Measurements from ENCODE around the gene TMEM139.

The TMEM139 gene

DNA sequence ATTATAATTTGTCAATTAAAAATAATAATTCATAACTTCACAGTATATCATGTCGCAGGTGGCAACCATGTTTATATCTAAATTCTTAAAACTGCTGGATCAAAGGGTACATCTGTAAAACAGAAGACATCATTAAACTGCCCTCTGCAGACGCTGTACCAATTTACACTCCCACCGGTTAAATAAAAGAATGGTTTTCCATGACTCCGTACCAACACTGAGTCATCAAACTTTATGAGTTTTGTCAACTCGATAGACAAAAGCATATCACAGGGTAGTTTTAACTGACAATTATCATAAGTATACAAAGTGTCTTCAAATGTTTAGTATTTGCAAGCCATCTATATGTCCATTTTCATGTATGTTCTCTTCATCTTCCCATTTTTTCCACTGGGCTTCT is 27.3 kb upstream of the TMEM139 start:
- CTCF ChIA-PET: interaction anchor here (1.2 to 5.3 kb wide), 2 partner anchors 17 to 47 kb away, joined by 3 to 56 read pairs; no protein-coding TSS in a partner anchor
- TF ChIP-seq BCL11A (tag by site-specific recombination; IDR thresholded peaks at IDR 0.05; ENCODE audit: low read depth): no peak
- TF ChIP-seq, protein P1, sequence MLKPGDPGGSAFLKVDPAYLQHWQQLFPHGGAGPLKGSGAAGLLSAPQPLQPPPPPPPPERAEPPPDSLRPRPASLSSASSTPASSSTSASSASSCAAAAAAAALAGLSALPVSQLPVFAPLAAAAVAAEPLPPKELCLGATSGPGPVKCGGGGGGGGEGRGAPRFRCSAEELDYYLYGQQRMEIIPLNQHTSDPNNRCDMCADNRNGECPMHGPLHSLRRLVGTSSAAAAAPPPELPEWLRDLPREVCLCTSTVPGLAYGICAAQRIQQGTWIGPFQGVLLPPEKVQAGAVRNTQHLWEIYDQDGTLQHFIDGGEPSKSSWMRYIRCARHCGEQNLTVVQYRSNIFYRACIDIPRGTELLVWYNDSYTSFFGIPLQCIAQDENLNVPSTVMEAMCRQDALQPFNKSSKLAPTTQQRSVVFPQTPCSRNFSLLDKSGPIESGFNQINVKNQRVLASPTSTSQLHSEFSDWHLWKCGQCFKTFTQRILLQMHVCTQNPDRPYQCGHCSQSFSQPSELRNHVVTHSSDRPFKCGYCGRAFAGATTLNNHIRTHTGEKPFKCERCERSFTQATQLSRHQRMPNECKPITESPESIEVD (tag by site-specific recombination; IDR thresholded peaks at IDR 0.05): peak; percentile 78
- TF ChIP-seq ZNF600 (tag by site-specific recombination; IDR thresholded peaks at IDR 0.05): peak; percentile 40
- peak; percentile 64; the same call in 1 of the 2 replicates for TF ChIP-seq ZNF2 (tag by site-specific recombination; IDR thresholded peaks at IDR 0.05)
- no peak overlapping the region for H3K27ac ChIP-seq (ENCODE audit: extremely low read depth, low read depth, low read length)
- H3K9me3 ChIP-seq (ENCODE audit: control insufficient read depth, insufficient read depth, low read depth, low read length): no peaks in the 10 kb centered on the region
- no peaks in the 10 kb centered on the region for H3K4me1 ChIP-seq (ENCODE audit: control insufficient read depth, insufficient read depth, low read length)
- H3K36me3 ChIP-seq (ENCODE audit: control insufficient read depth in 2 of 2, insufficient read depth in 1 of 2, low read length in 2 of 2): no peaks in the 10 kb centered on the region
- H3K4me3 ChIP-seq (ENCODE audit: low read depth, low read length): no peak overlapping the region
- POLR2A ChIA-PET: no interaction called here

DNA sequence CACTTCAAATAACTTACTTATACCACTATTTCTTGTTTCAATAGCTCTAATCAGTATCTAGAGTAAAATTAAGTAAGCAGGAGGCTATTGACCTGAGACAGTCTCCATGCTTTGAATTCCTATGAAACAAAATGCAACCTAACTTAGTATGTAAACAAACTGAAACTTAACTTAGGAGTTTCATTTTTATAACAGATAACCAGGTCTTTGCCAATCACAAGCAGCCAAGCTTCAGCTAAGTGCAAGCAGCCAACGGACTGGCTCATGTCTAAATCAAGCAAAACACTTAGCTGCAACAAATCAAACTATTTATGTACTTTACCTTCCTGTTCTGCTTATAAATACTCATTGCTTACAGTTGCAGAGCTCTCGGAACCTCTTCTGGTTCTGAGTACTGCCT is 25.9 kb upstream of the TMEM139 start:
- Histone ChIP-seq H3K4me1 (ENCODE audit: control insufficient read depth, insufficient read depth, low read length) (no peaks in the 10 kb centered on the region), H3K27ac (ENCODE audit: extremely low read depth, low read depth, low read length) (no peak overlapping the region), H3K4me3 (ENCODE audit: low read depth, low read length) (no peak overlapping the region), H3K9me3 (ENCODE audit: control insufficient read depth, insufficient read depth, low read depth, low read length) (no peaks in the 10 kb centered on the region), H3K36me3 (ENCODE audit: control insufficient read depth in 2 of 2, insufficient read depth in 1 of 2, low read length in 2 of 2) (no peaks in the 10 kb centered on the region)
- TF ChIP-seq, protein P2, sequence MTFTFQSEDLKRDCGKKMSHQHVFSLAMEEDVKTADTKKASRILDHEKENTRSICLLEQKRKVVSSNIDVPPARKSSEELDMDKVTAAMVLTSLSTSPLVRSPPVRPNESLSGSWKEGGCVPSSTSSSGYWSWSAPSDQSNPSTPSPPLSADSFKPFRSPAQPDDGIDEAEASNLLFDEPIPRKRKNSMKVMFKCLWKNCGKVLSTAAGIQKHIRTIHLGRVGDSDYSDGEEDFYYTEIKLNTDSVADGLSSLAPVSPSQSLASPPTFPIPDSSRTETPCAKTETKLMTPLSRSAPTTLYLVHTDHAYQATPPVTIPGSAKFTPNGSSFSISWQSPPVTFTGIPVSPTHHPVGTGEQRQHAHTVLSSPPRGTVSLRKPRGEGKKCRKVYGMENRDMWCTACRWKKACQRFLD (tag by site-specific recombination; IDR thresholded peaks at IDR 0.05): no peak
- TF ChIP-seq, protein P3, sequence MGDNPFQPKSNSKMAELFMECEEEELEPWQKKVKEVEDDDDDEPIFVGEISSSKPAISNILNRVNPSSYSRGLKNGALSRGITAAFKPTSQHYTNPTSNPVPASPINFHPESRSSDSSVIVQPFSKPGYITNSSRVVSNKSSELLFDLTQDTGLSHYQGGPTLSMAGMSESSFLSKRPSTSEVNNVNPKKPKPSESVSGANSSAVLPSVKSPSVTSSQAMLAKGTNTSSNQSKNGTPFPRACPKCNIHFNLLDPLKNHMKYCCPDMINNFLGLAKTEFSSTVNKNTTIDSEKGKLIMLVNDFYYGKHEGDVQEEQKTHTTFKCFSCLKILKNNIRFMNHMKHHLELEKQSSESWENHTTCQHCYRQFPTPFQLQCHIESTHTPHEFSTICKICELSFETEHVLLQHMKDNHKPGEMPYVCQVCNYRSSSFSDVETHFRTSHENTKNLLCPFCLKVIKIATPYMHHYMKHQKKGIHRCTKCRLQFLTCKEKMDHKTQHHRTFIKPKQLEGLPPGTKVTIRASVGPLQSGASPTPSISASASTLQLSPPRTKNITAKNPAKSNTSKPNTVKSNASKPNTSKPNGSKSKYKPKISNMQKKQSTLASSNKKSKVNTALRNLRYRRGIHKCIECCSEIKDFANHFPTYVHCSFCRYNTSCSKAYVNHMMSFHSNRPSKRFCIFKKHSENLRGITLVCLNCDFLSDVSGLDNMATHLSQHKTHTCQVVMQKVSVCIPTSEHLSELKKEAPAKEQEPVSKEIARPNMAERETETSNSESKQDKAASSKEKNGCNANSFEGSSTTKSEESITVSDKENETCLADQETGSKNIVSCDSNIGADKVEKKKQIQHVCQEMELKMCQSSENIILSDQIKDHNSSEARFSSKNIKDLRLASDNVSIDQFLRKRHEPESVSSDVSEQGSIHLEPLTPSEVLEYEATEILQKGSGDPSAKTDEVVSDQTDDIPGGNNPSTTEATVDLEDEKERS (tag by site-specific recombination; IDR thresholded peaks at IDR 0.05): no peak
- TF ChIP-seq GLI4 (tag by site-specific recombination; IDR thresholded peaks at IDR 0.05): no peak
- TF ChIP-seq, protein P4, sequence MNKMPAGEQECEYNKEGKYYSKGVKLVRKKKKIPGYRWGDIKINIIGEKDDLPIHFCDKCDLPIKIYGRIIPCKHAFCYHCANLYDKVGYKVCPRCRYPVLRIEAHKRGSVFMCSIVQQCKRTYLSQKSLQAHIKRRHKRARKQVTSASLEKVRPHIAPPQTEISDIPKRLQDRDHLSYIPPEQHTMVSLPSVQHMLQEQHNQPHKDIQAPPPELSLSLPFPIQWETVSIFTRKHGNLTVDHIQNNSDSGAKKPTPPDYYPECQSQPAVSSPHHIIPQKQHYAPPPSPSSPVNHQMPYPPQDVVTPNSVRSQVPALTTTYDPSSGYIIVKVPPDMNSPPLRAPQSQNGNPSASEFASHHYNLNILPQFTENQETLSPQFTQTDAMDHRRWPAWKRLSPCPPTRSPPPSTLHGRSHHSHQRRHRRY (tag by site-specific recombination; IDR thresholded peaks at IDR 0.05): no peak
- no peak for TF ChIP-seq REPIN1 (tag by site-specific recombination; IDR thresholded peaks at IDR 0.05; ENCODE audit: low read depth)
- TF ChIP-seq, protein P5, sequence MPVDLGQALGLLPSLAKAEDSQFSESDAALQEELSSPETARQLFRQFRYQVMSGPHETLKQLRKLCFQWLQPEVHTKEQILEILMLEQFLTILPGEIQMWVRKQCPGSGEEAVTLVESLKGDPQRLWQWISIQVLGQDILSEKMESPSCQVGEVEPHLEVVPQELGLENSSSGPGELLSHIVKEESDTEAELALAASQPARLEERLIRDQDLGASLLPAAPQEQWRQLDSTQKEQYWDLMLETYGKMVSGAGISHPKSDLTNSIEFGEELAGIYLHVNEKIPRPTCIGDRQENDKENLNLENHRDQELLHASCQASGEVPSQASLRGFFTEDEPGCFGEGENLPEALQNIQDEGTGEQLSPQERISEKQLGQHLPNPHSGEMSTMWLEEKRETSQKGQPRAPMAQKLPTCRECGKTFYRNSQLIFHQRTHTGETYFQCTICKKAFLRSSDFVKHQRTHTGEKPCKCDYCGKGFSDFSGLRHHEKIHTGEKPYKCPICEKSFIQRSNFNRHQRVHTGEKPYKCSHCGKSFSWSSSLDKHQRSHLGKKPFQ (tag by site-specific recombination; IDR thresholded peaks at IDR 0.05): no peak
- TF ChIP-seq, protein P6, sequence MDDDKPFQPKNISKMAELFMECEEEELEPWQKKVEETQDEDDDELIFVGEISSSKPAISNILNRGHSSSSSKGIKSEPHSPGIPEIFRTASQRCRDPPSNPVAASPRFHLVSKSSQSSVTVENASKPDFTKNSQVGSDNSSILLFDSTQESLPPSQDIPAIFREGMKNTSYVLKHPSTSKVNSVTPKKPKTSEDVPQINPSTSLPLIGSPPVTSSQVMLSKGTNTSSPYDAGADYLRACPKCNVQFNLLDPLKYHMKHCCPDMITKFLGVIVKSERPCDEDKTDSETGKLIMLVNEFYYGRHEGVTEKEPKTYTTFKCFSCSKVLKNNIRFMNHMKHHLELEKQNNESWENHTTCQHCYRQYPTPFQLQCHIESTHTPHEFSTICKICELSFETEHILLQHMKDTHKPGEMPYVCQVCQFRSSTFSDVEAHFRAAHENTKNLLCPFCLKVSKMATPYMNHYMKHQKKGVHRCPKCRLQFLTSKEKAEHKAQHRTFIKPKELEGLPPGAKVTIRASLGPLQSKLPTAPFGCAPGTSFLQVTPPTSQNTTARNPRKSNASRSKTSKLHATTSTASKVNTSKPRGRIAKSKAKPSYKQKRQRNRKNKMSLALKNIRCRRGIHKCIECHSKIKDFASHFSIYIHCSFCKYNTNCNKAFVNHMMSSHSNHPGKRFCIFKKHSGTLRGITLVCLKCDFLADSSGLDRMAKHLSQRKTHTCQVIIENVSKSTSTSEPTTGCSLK (tag by site-specific recombination; IDR thresholded peaks at IDR 0.05): no peak
- no peak for TF ChIP-seq ZSCAN16 (tag by site-specific recombination; IDR thresholded peaks at IDR 0.05)
- TF ChIP-seq KLF9 (tag by site-specific recombination; IDR thresholded peaks at IDR 0.05; ENCODE audit: low read depth): no peak
- TF ChIP-seq KLF1 (tag by site-specific recombination; IDR thresholded peaks at IDR 0.05): no peak
- POLR2A ChIA-PET: no interaction called here
- CTCF ChIA-PET: interaction anchor here (0.6 to 5.3 kb wide), 7 partner anchors 11 to 668 kb away, joined by 3 to 56 read pairs (median 4); no protein-coding TSS in a partner anchor

Measured in HEK293 (cell line).